Astrocyte (in vitro differentiated cells and primary cell): ENCODE measurements around the gene BEST2. TPM values are rescaled to one million over a fixed set of nuclear protein-coding genes. Genes with fewer than 3 reads are reported as not detected.

Experiments used
- DNase-seq: peaks from one replicate; pipeline ENCODE4 v3.0.0-alpha.2; 2010; ENCODE audit warnings: low read depth
- FAIRE-seq: peaks from 2 replicates; lab custom pipeline; 2011; peaks lifted over from hg19 to GRCh38; lab: Jason Lieb, UNC
- H2AFZ ChIP-seq: 2 replicates; pipeline ENCODE4 v1.6.0; 2012; ENCODE audit warnings: low read depth, low read length, inconsistent platforms
- H3K27ac ChIP-seq: 2 replicates; pipeline ENCODE4 v1.5.1; 2011; ENCODE audit warnings: low read depth, low read length, inconsistent platforms
- H3K27me3 ChIP-seq: 2 replicates; pipeline ENCODE4 v1.6.0; 2011; ENCODE audit warnings: low read length, inconsistent platforms; ENCODE audit not compliant: insufficient read depth
- H3K36me3 ChIP-seq: 2 replicates; pipeline ENCODE4 v1.5.1; 2011; ENCODE audit warnings: low read length, inconsistent platforms; ENCODE audit not compliant: insufficient read depth
- H3K4me1 ChIP-seq: 2 replicates; pipeline ENCODE4 v1.5.1; 2011; ENCODE audit warnings: low read length, inconsistent platforms; ENCODE audit not compliant: insufficient read depth
- H3K4me2 ChIP-seq: 2 replicates; pipeline ENCODE4 v1.6.0; 2012; ENCODE audit warnings: low read length, inconsistent platforms
- H3K4me3 ChIP-seq: 2 replicates; pipeline ENCODE4 v1.5.1; 2011; ENCODE audit warnings: low read depth, mild to moderate bottlenecking, low read length, inconsistent platforms; ENCODE audit not compliant: insufficient read depth
- H3K79me2 ChIP-seq: 2 replicates; pipeline ENCODE4 v1.6.0; 2012; ENCODE audit warnings: mild to moderate bottlenecking, low read length, inconsistent platforms; ENCODE audit not compliant: insufficient read depth
- H3K9ac ChIP-seq: 2 replicates; pipeline ENCODE4 v1.6.0; 2012; ENCODE audit warnings: mild to moderate bottlenecking, low read length, inconsistent platforms
- H3K9me3 ChIP-seq: 2 replicates; pipeline ENCODE4 v1.5.1; 2012; ENCODE audit warnings: low read depth, mild to moderate bottlenecking, low read length, inconsistent platforms; ENCODE audit not compliant: insufficient read depth
- H4K20me1 ChIP-seq: 2 replicates; pipeline ENCODE4 v1.6.0; 2012; ENCODE audit warnings: low read length, inconsistent platforms; ENCODE audit not compliant: insufficient read depth
- H3K27ac Mint-ChIP-seq: one replicate; pipeline ENCODE4 v1.8.0; 2021; ENCODE audit warnings: mild to moderate bottlenecking, mixed read lengths; ENCODE audit not compliant: unreplicated experiment
- H3K27me3 Mint-ChIP-seq: one replicate; pipeline ENCODE4 v1.8.0; 2021; ENCODE audit warnings: low read depth, mixed read lengths; ENCODE audit not compliant: unreplicated experiment
- H3K36me3 Mint-ChIP-seq: one replicate; pipeline ENCODE4 v1.8.0; 2021; ENCODE audit warnings: low read depth, mixed read lengths; ENCODE audit not compliant: unreplicated experiment
- H3K4me1 Mint-ChIP-seq: one replicate; pipeline ENCODE4 v1.8.0; 2021; ENCODE audit warnings: low read depth, mixed read lengths; ENCODE audit not compliant: unreplicated experiment
- H3K4me3 Mint-ChIP-seq: one replicate; pipeline ENCODE4 v1.8.0; 2021; ENCODE audit warnings: mild to moderate bottlenecking, moderate library complexity, mixed read lengths; ENCODE audit not compliant: unreplicated experiment
- H3K9me3 Mint-ChIP-seq: one replicate; pipeline ENCODE4 v1.8.0; 2021; ENCODE audit warnings: mild to moderate bottlenecking, mixed read lengths; ENCODE audit not compliant: unreplicated experiment
- CTCF ChIP-seq: IDR thresholded peaks from 2 replicates; pipeline ENCODE4 v1.5.1; 2011; ENCODE audit warnings: low read depth, mild to moderate bottlenecking, inconsistent platforms, low read length, moderate library complexity; ENCODE audit not compliant: insufficient read depth
- EZH2 ChIP-seq: IDR thresholded peaks from 2 replicates; pipeline ENCODE4 v1.6.1; 2012; ENCODE audit warnings: mild to moderate bottlenecking, low read length, inconsistent platforms; ENCODE audit not compliant: insufficient read depth
- total RNA-seq: library from RNA; stranded (reverse); gene quantifications from 2 replicates; pipeline ENCODE4 v1.2.1, GENCODE V29; 2021

Gene BEST2
- total RNA-seq, 1 donor from 2014 or later = not detected

- Histone ChIP-seq H3K4me3 (peak overlapping the region; percentile 92), H3K4me1 (peaks cover 17% of the 10 kb centered on the region), H4K20me1 (peaks cover 42% of the 10 kb centered on the region), H3K79me2 (peaks cover 71% of the 10 kb centered on the region), H3K4me2 (peak overlapping the region; percentile 95), H3K36me3 (peaks cover 10% of the 10 kb centered on the region), H2AFZ (no peak overlapping the region), H3K27me3 (no peaks in the 10 kb centered on the region), H3K27ac (peak overlapping the region; percentile 86), H3K9me3 (no peaks in the 10 kb centered on the region), H3K9ac (peak overlapping the region; percentile 89)
- DNase-seq (peak; percentile 74), FAIRE-seq (no peak)
- Mint-ChIP-seq H3K4me1 (peaks cover 15% of the 10 kb centered on the region), H3K9me3 (no peaks in the 10 kb centered on the region), H3K36me3 (peaks cover 9% of the 10 kb centered on the region), H3K27ac (peak overlapping the region; percentile 98), H3K4me3 (peak overlapping the region; percentile 99), H3K27me3 (no peaks in the 10 kb centered on the region)
- TF ChIP-seq CTCF (no peak), EZH2 (no peak)
Observed at GRCh38 chr19:12721656-12722565, 29.7 kb upstream of the BEST2 start.

- peaks cover 33% of the 10 kb centered on the region for H4K20me1 ChIP-seq
- H3K27me3 ChIP-seq = no peaks in the 10 kb centered on the region
- peak overlapping the region; percentile 95 for H3K4me2 ChIP-seq
- TF ChIP-seq CTCF = no peak
- TF ChIP-seq EZH2 = no peak
- H3K27me3 Mint-ChIP-seq = no peaks in the 10 kb centered on the region
- H3K4me3 ChIP-seq = peak overlapping the region; percentile 92
- peak overlapping the region; percentile 99 for H3K4me3 Mint-ChIP-seq
- peaks cover 9% of the 10 kb centered on the region for H3K36me3 Mint-ChIP-seq
- H3K79me2 ChIP-seq = peaks cover 64% of the 10 kb centered on the region
- peak overlapping the region; percentile 89 for H3K9ac ChIP-seq
- FAIRE-seq (peak; percentile 75), DNase-seq (peak; percentile 99)
- H3K36me3 ChIP-seq = peaks cover 9% of the 10 kb centered on the region
- H2AFZ ChIP-seq = peak overlapping the region; percentile 87
- H3K27ac ChIP-seq = peak overlapping the region; percentile 86
- H3K9me3 ChIP-seq = no peaks in the 10 kb centered on the region
- H3K27ac Mint-ChIP-seq = peak overlapping the region; percentile 97
- H3K9me3 Mint-ChIP-seq = no peaks in the 10 kb centered on the region
- H3K4me1 ChIP-seq = peaks cover 17% of the 10 kb centered on the region
- peaks cover 15% of the 10 kb centered on the region for H3K4me1 Mint-ChIP-seq
Observed at GRCh38 chr19:12722566-12723380, 28.8 kb upstream of the BEST2 start.
